SK-N-SH (cell line): ENCODE results near the gene ANO9. TPM values are rescaled to one million over a fixed set of nuclear protein-coding genes. Genes with fewer than 3 reads are reported as not detected.

Source experiments
- CTCF ChIA-PET: fragments of 300-600, 350-600 bp; formaldehyde crosslinking; extraction: SDS; loops from one replicate; lab custom pipeline; 2021; lab: Yijun Ruan, JAX
- POLR2A ChIA-PET: fragments of 350-600 bp; sonication (Branson Sonifier 250); formaldehyde crosslinking; extraction: SDS; loops from one replicate; lab custom pipeline; 2020; ENCODE audit warnings: antibody characterized with exemption, inconsistent platforms; lab: Yijun Ruan, JAX
- DNase-seq: peaks from one replicate; pipeline ENCODE4 v3.0.0; 2012
- H2AFZ ChIP-seq: fragments of 200-600 bp; sonication (generic); 2 replicates; pipeline ENCODE4 v1.8.1; 2016; ENCODE audit warnings: antibody characterized with exemption, mild to moderate bottlenecking, low read depth
- H3F3A ChIP-seq: fragments of 200-600 bp; sonication (generic); replicated peaks from 2 replicates; pipeline ENCODE3; 2016; ENCODE audit warnings: antibody characterized with exemption, mild to moderate bottlenecking; ENCODE audit not compliant: insufficient read depth
- H3K27ac ChIP-seq, 2 experiments: fragments of 200-500 bp in 1 of 2; fragments of 200-600 bp in 1 of 2; sonication (Bioruptor generic) in 1 of 2; sonication (generic), shearing (Covaris generic) in 1 of 2; 2 replicates each; pipeline versions ENCODE4 v1.5.1 to v1.6.1; 2014 to 2016; ENCODE audit warnings: low read depth in 2 of 2, inconsistent platforms in 1 of 2, low read length in 1 of 2, mild to moderate bottlenecking in 1 of 2, mixed read lengths in 1 of 2
- H3K27me3 ChIP-seq: fragments of 200-600 bp; sonication (generic), shearing (Covaris generic); 2 replicates; pipeline ENCODE4 v1.6.1; 2016; ENCODE audit warnings: mixed run types; ENCODE audit not compliant: insufficient read depth
- H3K36me3 ChIP-seq, 2 experiments: fragments of 200-500 bp in 1 of 2; fragments of 200-600 bp in 1 of 2; sonication (Bioruptor generic) in 1 of 2; sonication (generic) in 1 of 2; replicated peaks in 1 of 2; 2 replicates each; pipeline versions ENCODE3 to v1.5.1; 2014 to 2016; ENCODE audit warnings: low read length in 1 of 2, mild to moderate bottlenecking in 1 of 2; ENCODE audit not compliant: insufficient read depth in 2 of 2, control insufficient read depth in 1 of 2
- H3K4me1 ChIP-seq, 2 experiments: fragments of 200-500 bp in 1 of 2; fragments of 200-600 bp in 1 of 2; sonication (Bioruptor generic) in 1 of 2; sonication (generic), shearing (Covaris generic) in 1 of 2; 2 replicates each; pipeline versions ENCODE4 v1.5.1 to v1.6.1; 2014 to 2016; ENCODE audit warnings: low read depth in 1 of 2, low read length in 1 of 2, mixed run types in 1 of 2; ENCODE audit not compliant: insufficient read depth in 2 of 2, control insufficient read depth in 1 of 2
- H3K4me2 ChIP-seq: fragments of 200-600 bp; sonication (generic), shearing (Covaris generic); 2 replicates; pipeline ENCODE4 v1.6.1; 2017; ENCODE audit warnings: mixed run types
- H3K4me3 ChIP-seq, 2 experiments: fragments of 200-500 bp in 1 of 2; fragments of 200-600 bp in 1 of 2; sonication (Bioruptor generic) in 1 of 2; sonication (generic), shearing (Covaris generic) in 1 of 2; 2 replicates each; pipeline versions ENCODE4 v1.5.1 to v1.8.1; 2014 to 2016; ENCODE audit warnings: low read depth in 2 of 2, inconsistent platforms in 1 of 2, low read length in 1 of 2, mild to moderate bottlenecking in 1 of 2, mixed read lengths in 1 of 2, moderate library complexity in 1 of 2
- H3K79me2 ChIP-seq: fragments of 200-600 bp; sonication (generic); 2 replicates; pipeline ENCODE4 v1.8.1; 2017; ENCODE audit warnings: mild to moderate bottlenecking; ENCODE audit not compliant: insufficient read depth
- H3K9ac ChIP-seq: fragments of 200-600 bp; sonication (generic); 2 replicates; pipeline ENCODE4 v1.6.1; 2017; ENCODE audit warnings: mixed run types
- H3K9me2 ChIP-seq: fragments of 200-600 bp; sonication (generic); 2 replicates; pipeline ENCODE4 v1.6.1; 2017; ENCODE audit warnings: mixed run types
- H3K9me3 ChIP-seq: fragments of 200-600 bp; sonication (generic); 2 replicates; pipeline ENCODE4 v1.6.1; 2017; ENCODE audit warnings: mixed run types, mild to moderate bottlenecking, moderate library complexity
- H4K20me1 ChIP-seq: fragments of 200-600 bp; sonication (generic); 2 replicates; pipeline ENCODE4 v1.6.1; 2017; ENCODE audit warnings: mild to moderate bottlenecking, mixed run types; ENCODE audit not compliant: insufficient read depth
- FOXJ3 ChIP-seq: sonication (generic); formaldehyde crosslinking; IDR thresholded peaks from 2 replicates; pipeline ENCODE4 v1.5.1; 2020; ENCODE audit warnings: mild to moderate bottlenecking, missing genetic modification reagents
- FOXM1 ChIP-seq: IDR thresholded peaks from 2 replicates; pipeline ENCODE4 v1.4.0; 2012; ENCODE audit warnings: low read depth, mild to moderate bottlenecking
- JUND ChIP-seq: IDR thresholded peaks from 2 replicates; pipeline ENCODE4 v1.4.0; 2012
- MXI1 ChIP-seq: IDR thresholded peaks from 2 replicates; pipeline ENCODE4 v1.6.1; 2012; ENCODE audit warnings: mild to moderate bottlenecking, low read depth, low read length, improper control_type of control experiment
- NRF1 ChIP-seq: IDR thresholded peaks from 2 replicates; pipeline ENCODE4 v1.6.1; 2012; ENCODE audit warnings: low read depth, mild to moderate bottlenecking, low read length
- RAD21 ChIP-seq: IDR thresholded peaks from 2 replicates; pipeline ENCODE4 v1.6.1; 2012; ENCODE audit warnings: mild to moderate bottlenecking, low read length
- RCOR1 ChIP-seq: fragments of 150-350 bp; IDR thresholded peaks from 2 replicates; pipeline ENCODE4 v1.6.1; 2017; ENCODE audit warnings: antibody characterized with exemption, low read length
- RXRA ChIP-seq: IDR thresholded peaks from 2 replicates; pipeline ENCODE4 v1.4.0; 2012; ENCODE audit warnings: low read depth, mild to moderate bottlenecking, borderline replicate concordance
- SMC3 ChIP-seq: IDR thresholded peaks from 2 replicates; pipeline ENCODE4 v1.6.1; 2012; ENCODE audit warnings: low read depth, low read length, improper control_type of control experiment
- TCF12 ChIP-seq: IDR thresholded peaks from 2 replicates; pipeline ENCODE4 v1.4.0; 2012
- ZBTB33 ChIP-seq: IDR thresholded peaks from 2 replicates; pipeline ENCODE4 v1.4.0; 2012; ENCODE audit warnings: low read depth, borderline replicate concordance
- WGBS: methylation state at CpG from one replicate; pipeline ENCODE4 v1.1.6; 2017; ENCODE audit warnings: low lambda C conversion rate; 5-methylcytosine and 5-hydroxymethylcytosine counted together
- polyA plus RNA-seq, 3 experiments: library from polyadenylated mRNA; depleted of rRNA; stranded (reverse); fragments of >200 nt; gene quantifications; 2 replicates each; pipeline ENCODE4 v1.2.3, GENCODE V29; 2012
- TF ChIP-seq, protein P1 (sequence below): IDR thresholded peaks from 2 replicates; pipeline ENCODE4 v1.4.0; 2012; ENCODE audit warnings: low read depth, borderline replicate concordance

The ANO9 gene
- polyA plus RNA-seq, 1 of the 3 experiments (the other 2 are of a cell fraction): 0.12 TPM

DNA sequence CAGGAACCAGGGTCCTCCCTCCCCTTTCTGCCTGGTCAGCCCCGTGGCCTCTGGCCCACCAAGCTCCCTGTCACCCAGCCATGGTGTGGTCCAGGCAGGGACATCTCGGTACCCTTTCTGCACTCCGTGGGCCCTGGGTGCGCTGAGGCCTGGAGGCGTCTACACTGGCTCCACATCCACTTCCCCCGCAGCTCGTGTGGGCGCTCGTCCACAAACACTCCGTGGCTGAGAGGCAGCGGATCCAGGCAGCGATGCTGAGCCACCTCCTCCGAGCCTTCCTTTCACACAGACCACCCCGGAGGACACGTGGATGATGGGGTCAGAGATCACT, 49.1 kb upstream of the ANO9 start:
- CTCF ChIA-PET: no interaction called here

DNA sequence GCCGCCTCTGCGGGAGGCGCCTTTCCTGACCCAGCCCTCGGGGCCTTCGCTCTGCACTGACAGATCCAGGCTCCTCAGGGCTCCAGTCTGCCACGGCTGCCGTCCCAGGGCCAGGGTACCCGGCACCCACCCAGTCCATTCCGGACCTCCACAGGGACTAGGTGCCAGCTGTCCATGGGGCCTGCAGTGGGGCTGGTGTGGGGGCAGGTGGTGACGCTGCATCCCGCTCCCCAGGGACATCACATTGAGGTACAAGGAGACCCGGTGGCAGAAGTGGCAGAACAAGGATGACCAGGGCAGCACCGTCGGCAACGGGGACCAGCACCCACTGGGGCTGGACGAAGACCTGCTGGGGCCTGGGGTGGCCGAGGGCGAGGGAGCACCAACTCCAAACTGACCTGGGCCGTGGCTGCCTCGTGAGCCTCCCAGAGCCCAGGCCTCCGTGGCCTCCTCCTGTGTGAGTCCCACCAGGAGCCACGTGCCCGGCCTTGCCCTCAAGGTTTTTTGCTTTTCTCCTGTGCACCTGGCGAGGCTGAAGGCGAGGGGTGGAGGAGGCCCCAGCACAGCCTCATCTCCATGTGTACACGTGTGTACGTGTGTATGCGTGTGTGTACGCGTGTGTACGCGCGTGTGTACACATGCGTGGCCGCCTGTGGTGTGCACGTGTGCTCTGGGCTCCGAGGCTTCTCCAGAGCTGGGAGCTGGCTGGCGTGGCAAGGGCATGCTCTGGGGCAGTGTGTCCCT, 48.5 kb upstream of the ANO9 start:
- Histone ChIP-seq H3F3A (no peaks in the 10 kb centered on the region), H3K9me2 (no peaks in the 10 kb centered on the region), H3K9me3 (no peaks in the 10 kb centered on the region), H4K20me1 (no peaks in the 10 kb centered on the region), H3K36me3 (peaks cover 0 to 37% of the 10 kb centered on the region in 2 experiments), H3K79me2 (no peaks in the 10 kb centered on the region; the same call in 1 of the 2 replicates), H3K27ac (no peak overlapping the region), H3K4me1 (no peaks in the 10 kb centered on the region), H3K4me2 (no peak overlapping the region), H3K9ac (no peak overlapping the region), H2AFZ (no peak overlapping the region), H3K27me3 (no peaks in the 10 kb centered on the region), H3K4me3 (no peak overlapping the region)
- TF ChIP-seq FOXJ3 (CRISPR knock-in tag): no peak
- TF ChIP-seq RAD21: no peak
- TF ChIP-seq ZBTB33: no peak
- TF ChIP-seq, protein P1, sequence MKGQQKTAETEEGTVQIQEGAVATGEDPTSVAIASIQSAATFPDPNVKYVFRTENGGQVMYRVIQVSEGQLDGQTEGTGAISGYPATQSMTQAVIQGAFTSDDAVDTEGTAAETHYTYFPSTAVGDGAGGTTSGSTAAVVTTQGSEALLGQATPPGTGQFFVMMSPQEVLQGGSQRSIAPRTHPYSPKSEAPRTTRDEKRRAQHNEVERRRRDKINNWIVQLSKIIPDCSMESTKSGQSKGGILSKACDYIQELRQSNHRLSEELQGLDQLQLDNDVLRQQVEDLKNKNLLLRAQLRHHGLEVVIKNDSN: no peak
- no peak for TF ChIP-seq MXI1
- TF ChIP-seq RCOR1: no peak
- no peak for TF ChIP-seq FOXM1
- TF ChIP-seq SMC3: no peak
- CTCF ChIA-PET: no interaction called here
- DNase-seq: no peak
- WGBS: 97% methylated on average over 22 of the region's 38 CpGs
- POLR2A ChIA-PET: interaction anchor here (1.1 kb wide), 1 partner anchor 12 kb away, joined by 3 read pairs; no protein-coding TSS in a partner anchor

More for the DNA sequence above, 49.1 kb upstream of the ANO9 start:
- Histone ChIP-seq H3K27me3 (no peaks in the 10 kb centered on the region), H3K79me2 (peaks cover under 1% of the 10 kb centered on the region; the same call in 1 of the 2 replicates), H4K20me1 (no peaks in the 10 kb centered on the region), H3K27ac (no peak overlapping the region), H3K4me2 (no peak overlapping the region), H2AFZ (no peak overlapping the region), H3K9me3 (no peaks in the 10 kb centered on the region), H3K4me3 (no peak overlapping the region), H3K4me1 (no peaks in the 10 kb centered on the region), H3K9me2 (no peaks in the 10 kb centered on the region), H3F3A (peaks cover 3% of the 10 kb centered on the region), H3K36me3 (peaks cover 0 to 39% of the 10 kb centered on the region in 2 experiments), H3K9ac (no peak overlapping the region)
- no peak for DNase-seq
- TF ChIP-seq TCF12 (no peak), RXRA (no peak), JUND (no peak), FOXM1 (no peak), RCOR1 (no peak), NRF1 (no peak)
- POLR2A ChIA-PET: interaction anchor here (1.1 kb wide), 1 partner anchor 11 kb away, joined by 3 read pairs; no protein-coding TSS in a partner anchor
- 93% methylated on average over 3 of the region's 15 CpGs for WGBS
